Measurements from ENCODE around the gene ITGB2.
"Not testable (repeated sequence)": the region's sequence is repeated elsewhere in the genome, so short reads cannot be mapped to it uniquely, and the experiment has no call there.

ITGB2 gene

DNA sequence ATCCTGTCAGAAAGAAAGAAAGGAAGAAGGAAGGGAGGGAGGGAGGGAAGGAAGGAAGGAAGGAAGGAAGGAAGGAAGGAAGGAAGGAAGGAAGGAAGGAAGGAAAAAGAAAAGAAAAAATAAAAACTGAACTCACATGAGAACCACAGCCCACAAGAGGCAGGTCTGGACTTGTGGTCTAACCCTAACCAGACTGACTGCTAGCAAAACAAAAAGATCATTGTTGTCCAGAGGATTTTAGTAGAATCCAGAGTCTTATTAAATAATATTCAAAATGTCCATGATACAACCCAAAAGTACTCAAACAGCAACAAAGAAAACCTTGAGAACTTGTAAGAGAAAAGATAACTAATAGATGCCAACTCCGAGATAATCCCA, 4.7 kb upstream of the ITGB2 start:
- no peak for DNase-seq

DNA sequence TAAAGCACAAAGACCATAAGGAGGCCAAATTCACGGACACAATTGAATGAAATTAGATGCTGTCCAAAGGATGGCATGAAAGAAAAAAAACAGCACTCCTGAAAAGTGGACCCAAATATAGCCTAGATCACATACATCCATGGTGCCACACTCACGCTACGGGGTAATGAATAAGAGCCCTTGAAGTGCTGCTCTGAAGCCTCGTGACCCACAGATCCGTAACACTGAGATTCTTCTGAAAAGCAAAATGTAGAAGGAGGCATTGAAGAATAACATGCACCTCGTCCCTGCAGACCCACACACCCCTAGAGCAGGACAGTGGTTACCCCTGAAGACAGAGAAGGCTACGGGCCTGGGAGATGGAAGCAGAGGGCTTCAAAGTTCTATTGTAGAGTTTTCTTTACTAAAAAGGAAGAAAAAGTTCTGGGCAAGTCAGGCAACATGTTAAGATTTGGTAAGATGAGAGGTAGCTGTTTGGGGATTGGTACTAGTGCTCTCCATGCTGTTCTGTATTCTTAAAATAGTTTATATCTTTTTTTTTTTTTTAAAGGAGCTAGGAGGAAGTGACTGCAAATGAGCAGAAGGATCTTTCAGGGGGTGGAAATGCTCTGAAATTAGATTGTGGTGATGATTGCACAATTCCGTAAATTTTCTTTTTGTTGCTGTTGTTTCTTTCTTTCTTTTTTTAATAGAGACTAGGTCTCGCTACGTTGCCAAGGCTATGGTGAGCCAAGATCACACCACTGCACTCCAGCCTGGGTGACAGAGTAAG, 4.1 kb upstream of the ITGB2 start:
- no peak for DNase-seq

- DNase-seq = no peak
Measured at GRCh38 chr21:44923480-44924084, 2.9 kb upstream of the ITGB2 start.

DNA sequence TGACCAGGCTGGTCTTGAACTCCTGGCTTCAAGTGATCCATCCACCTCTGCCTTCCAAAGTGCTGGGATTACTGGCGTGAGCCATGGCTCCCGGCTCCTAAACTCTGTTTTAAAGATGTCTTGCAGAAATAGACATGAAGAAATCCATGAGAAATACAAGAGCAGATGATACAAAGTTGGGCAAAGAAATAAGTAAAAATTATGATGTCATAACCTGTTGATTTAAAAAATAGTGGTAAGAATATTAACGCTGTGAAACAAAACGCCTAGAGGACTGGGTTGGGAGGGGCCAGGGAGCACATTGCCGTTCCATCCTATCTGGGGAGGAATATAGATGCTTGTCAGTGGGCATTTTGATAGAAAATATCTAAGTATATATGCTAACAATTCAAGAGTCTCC, 1.2 kb upstream of the ITGB2 start:
- DNase-seq = no peak

DNA sequence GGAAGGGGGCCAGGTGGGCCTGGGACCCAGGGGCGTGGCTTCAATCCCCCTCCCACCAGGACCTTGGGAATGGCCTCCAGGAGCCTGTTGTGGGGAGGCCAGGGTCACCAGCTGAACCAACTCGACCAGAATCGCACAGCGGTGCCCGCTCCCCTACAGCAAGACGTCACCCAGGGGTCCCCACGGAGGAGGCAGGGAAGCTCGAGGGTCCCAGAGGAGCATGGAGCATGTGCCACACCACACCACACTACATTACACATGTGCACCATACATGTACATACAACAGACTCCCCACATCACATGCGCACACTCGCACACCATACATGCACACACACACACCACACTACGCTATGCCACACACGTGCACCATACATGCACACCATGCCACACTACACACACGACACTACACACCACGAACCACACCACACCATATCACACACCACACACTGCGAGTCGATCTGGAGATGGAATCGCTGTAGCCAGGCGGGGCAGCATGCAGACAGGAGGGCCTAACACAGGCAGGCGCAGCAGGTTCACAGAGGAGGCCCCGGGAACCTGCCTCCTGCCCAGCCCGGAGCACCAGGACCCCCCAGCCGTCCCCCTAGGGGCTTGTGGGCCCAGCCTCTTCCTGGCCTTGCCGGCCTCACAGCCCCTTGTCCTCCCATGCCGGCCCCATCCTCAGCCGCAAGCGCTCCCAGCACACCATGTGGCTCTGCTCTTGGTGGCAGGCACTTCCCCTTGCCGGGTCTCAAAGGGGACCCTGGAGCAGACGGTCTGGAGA, 596 bp downstream of the ITGB2 start:
- no peak for DNase-seq

- no peak for DNase-seq
Measured at GRCh38 chr21:44919111-44919912, 1.4 kb downstream of the ITGB2 start.

DNA sequence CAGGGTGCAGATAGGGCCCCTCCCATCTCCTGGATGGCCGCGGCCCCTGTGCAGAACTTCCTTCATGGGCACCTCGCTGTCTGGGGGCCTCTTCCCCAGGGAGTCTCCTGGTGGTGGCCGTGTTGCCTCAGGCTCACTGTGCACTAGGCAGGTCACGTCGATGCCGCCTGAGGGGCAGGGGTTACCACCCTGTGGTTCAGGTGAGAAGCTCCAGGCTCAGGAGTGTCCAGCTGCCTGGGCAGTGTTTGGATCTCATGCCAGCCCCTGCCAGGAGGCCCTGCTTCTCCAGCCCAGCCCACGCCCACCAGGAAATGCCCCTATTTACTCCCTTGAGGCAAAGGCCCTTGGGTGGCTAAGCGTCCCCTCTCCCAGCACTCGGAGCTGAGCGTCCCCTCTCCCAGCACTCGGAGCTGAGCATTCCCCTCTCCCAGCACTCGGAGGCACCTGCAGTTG, 2.1 kb downstream of the ITGB2 start:
- DNase-seq = no peak

- DNase-seq = no peak
Measured at GRCh38 chr21:44918107-44918470, 2.6 kb downstream of the ITGB2 start.

- DNase-seq = no peak
Measured at GRCh38 chr21:44917446-44918106, 3.1 kb downstream of the ITGB2 start.

- DNase-seq = no peak
Measured at GRCh38 chr21:44916965-44917364, 3.7 kb downstream of the ITGB2 start.

- no peak for DNase-seq
Measured at GRCh38 chr21:44914176-44914874, 6.4 kb downstream of the ITGB2 start.

DNA sequence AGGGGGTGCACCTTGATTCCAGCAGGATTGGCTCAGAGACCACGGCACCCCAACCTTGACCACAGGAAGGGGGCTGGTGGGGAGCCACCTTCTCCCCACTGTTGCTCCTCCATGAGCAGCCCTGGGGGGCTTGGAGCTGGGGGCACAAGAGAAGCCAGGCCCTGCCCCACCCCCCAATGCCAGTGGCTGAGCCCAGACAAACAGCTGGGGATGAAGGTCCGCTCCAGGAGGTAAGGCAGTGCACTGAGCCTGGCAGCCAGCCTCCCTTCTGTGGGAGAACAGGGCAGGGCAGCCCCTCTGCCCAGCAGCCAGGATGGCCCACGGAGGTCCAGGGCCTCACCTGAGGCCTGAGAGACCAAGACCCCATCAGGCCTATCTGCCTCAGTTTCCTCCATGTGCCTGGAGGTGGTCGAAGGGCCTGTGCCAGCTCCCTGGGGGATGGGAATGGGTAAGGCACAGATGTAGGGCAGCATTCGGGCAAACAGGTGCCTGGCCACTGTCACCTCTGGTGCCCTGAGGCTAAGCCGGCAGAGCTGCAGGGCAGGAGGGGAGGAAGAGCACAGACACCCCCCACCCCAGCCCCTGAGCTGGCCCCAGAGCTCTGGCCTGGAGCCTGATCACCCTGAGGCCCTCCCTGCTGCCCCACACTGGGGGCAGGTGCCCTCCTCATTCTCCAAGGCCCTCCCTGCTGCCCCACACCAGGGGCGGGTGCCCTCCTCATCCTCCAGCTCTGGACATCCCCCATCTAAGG, 7.1 kb downstream of the ITGB2 start:
- DNase-seq = no peak

- not testable (repeated sequence) for DNase-seq
Measured at GRCh38 chr21:44912506-44913412, 7.9 kb downstream of the ITGB2 start.

GRCh38 chr21:44912158-44912473, 8.6 kb downstream of the ITGB2 start:
- DNase-seq = no peak

DNA sequence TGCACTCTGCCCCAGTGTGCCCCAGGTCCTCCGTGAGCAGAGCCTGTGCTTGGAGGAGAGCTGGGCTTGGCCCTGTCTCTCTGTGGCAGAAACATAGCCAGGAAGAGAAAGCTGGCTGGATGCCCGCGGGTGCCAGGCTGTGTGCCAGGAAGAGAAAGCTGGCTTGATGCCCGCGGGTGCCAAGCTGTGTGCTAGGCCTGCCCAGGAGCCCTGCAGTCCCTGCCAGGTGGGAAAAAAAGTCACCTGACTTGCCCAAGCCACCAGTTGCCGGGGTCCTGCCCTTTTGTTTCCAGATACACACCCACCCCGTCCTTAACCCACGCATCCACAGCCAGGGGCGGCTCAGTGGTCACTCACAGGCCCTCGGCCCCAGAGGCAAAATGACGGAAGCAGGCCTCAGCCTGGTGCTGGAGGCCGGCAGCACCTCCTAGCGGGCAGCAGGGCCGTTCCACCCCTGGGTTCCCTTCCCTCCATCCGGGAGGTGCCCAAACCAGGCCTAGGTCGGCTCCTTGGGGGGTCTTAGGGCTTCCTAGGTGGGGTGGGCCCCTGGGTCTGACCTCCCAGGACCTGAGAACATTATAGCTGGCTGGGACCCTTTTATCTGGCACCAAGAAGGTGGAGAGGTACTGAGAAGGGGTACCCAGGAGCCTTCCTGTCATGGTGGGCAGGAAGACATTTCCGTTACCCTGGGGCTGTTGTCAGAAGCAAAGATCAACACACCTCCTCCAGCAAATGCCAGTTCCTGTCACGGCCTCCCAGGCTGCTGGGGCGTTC, 9.1 kb downstream of the ITGB2 start:
- no peak for DNase-seq

DNA sequence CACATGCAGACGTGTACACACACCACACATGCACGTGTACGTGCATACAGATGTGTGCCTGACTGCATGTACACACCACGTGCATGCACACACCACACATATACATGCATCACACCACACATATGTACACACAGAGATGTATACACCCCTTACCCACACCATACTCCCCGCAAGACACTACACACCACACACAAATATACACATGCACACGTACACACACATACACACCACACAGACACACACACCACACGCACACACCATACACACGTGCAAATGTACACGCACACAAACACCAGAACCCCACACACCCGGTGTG, 9.7 kb downstream of the ITGB2 start:
- DNase-seq = no peak

DNA sequence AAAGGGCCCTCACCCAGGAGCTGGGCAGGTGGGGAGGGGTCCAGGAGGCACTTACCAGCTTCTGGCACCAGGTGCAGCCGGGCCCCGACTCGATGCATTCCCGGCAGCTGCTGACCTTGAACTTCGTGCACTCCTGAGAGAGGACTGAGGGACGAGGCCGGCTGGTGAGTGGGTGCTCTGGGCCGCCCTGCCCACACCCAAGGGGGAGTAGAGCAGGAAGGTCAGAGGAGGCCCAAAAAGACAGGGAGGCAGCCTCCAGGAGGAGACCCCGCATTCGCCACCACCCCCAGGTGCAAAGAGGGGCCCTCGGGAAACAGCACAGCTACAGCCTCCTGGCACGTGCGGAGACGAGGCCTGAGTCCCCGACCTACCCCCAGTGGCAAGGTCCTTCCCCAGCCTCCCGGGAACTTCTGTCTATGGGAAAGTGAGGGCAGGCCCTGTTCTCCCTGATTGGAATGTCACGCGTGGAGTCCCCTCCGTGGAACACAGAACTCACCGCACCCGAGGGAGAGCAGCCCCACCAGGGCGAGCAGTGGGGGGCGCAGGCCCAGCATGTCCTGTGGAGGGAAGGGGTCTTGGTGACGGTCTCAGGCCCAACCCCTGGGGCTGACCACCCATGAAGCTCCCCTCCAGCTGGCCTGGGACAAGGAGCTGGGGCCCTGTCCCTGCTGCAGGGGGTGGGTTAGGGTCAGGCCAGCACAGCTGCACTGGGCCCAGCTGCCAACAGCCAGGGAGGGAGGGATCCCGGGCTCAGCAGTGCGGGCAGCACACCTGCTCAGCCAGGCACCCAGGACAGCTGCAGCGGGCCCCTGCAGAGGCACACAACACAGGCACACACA, 10.3 kb downstream of the ITGB2 start:
- DNase-seq = no peak

DNA sequence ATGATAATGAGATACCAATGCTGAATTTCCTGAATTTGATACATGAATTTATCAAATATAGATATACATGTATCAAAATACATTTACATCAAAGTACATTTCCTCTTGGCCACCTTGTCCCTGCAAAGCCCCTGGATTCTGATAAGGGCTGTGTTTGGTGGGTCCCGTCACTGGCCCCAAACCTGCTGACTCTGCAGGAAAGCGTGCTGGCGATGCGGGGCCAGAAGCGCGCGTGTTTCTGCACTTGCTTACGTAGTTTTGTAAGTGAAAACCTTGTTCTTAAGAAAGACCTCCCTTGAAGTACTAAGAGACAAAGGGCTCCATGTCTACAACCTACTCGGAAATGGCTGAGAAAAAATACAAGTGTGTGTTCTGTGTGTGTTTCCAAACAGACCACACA, 11.0 kb downstream of the ITGB2 start:
- DNase-seq = no peak

DNA sequence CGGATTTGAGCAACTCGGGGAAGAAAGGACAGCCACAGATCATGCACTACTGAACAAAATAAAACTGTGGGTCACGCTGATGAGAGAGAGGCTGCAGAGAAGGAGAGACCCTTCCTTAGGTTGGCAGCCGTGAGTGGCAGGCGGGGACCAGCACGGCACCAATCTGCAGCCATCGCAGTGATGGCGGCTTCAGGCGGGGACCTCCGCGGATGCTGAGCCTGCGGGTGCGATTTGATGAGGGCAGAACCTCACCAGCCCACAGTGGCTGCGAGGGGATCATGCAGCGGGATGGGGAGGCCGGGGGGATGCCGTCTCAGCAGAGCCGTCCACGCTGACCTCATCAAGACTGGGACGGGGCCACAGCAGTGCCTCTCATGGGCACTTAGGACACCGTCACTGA, 11.8 kb downstream of the ITGB2 start:
- no peak for DNase-seq

Measured in EL (cell line).